ENCODE measurements around the gene HOXD11. TPM values are rescaled to one million over a fixed set of nuclear protein-coding genes. Genes with fewer than 3 reads are reported as not detected.

The HOXD11 gene
- total RNA-seq, 1 donor from 2014 or later: not detected

DNA sequence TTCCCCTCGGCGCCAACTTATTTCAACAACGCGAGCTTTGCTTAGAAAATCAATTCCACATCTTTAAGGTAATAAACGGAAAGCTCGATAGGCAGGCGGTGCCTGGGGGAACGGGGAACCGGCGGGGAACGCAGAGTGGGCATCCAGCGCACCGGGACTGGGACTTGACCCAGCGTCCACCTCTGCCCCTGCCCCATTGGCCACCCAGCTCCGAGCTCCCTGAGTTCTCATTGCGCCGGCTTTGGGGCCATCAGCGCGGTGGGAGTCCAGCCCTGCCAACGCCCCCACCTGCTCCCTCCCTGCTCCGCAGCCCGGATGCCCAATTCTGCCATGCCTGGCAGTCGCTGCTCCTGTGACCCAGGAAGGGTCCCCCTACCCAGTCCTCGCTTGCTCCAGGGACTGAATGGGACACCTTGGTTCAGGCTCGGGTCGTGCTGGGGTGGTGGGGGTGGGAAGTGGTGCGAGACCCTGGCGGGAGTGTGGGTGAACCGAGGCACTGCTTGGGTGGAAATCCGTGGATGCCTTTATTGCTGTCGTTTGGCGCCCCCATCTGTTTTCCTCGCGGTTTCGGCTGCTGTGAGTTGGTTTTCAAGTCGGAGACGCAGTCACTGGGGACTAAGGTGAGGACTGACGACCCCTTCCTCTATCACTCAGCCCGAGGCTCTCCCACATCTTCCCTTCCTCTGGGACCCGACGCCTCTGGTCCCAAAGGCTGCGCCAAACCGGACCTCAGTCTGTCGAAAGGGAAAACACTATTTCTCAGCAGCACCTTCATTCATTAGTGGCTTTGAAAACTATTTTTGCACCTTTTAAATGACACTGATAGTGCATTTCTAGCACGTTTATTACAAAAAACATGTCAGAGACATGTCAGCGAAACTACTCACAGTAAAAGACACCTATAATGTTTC is 21.0 kb upstream of the HOXD11 start:
- Histone ChIP-seq H3K36me3 (ENCODE audit: control insufficient read depth in 3 of 3, insufficient read depth in 3 of 3, low read length in 3 of 3) (no peaks in the 10 kb centered on the region), H3K9ac (ENCODE audit: low read depth in 1 of 3, low read length in 3 of 3) (no peak overlapping the region), H3K4me1 (ENCODE audit: control insufficient read depth in 3 of 3, insufficient read depth in 3 of 3, low read length in 3 of 3) (peaks cover 23 to 34% (median 24%) of the 10 kb centered on the region in 3 donors), H3K4me3 (ENCODE audit: low read length in 3 of 3) (peak overlapping the region in 1 of 3 donors; percentile 53), H3K27me3 (ENCODE audit: control insufficient read depth in 3 of 3, insufficient read depth in 3 of 3, low read length in 3 of 3) (peaks cover 96 to 100% (median 99%) of the 10 kb centered on the region in 3 donors), H3K27ac (ENCODE audit: low read depth, low read length) (no peak overlapping the region), H3K9me3 (ENCODE audit: control insufficient read depth in 3 of 3, low read length in 3 of 3) (no peaks in the 10 kb centered on the region)

DNA sequence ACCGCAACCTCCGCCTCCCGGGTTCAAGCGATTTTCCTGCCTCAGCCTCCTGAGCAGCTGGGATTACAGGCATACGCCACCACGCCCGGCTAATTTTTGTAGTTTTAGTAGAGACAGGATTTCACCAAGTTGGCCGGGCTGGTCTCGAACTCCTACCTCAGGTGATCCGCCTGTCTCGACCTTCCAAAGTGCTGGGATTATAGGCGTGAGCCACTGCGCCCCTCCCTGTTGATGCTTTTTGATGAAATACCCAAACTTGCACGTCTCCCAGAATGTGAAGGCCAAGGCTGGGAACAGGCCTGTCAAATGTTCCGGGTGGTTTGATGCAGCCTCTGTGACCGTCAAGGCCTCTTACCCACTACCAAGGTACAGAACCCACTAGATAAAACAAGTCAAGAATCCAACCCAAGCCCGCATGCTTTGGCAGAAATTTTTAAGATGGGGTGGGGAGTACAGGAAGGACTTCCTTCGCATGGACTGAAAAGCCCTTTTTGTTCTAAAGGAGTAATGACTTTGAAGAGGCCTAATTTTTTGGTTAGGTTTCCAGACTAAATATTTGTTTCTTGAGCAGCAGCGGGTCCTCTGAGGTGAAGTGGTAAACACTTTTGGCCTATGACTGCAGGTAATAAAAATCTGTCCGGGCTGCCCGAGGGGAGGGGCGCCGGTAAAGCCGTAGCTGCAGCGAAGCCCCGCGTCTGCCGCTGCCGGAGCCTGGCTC is 19.6 kb upstream of the HOXD11 start:
- Histone ChIP-seq H3K9ac (ENCODE audit: low read depth in 1 of 3, low read length in 3 of 3) (no peak overlapping the region), H3K4me1 (ENCODE audit: control insufficient read depth in 3 of 3, insufficient read depth in 3 of 3, low read length in 3 of 3) (peaks cover 23 to 34% (median 24%) of the 10 kb centered on the region in 3 donors), H3K4me3 (ENCODE audit: low read length in 3 of 3) (no peak overlapping the region), H3K9me3 (ENCODE audit: control insufficient read depth in 3 of 3, low read length in 3 of 3) (no peaks in the 10 kb centered on the region), H3K36me3 (ENCODE audit: control insufficient read depth in 3 of 3, insufficient read depth in 3 of 3, low read length in 3 of 3) (no peaks in the 10 kb centered on the region), H3K27ac (ENCODE audit: low read depth, low read length) (no peak overlapping the region), H3K27me3 (ENCODE audit: control insufficient read depth in 3 of 3, insufficient read depth in 3 of 3, low read length in 3 of 3) (peaks cover 94 to 97% (median 97%) of the 10 kb centered on the region in 3 donors)

DNA sequence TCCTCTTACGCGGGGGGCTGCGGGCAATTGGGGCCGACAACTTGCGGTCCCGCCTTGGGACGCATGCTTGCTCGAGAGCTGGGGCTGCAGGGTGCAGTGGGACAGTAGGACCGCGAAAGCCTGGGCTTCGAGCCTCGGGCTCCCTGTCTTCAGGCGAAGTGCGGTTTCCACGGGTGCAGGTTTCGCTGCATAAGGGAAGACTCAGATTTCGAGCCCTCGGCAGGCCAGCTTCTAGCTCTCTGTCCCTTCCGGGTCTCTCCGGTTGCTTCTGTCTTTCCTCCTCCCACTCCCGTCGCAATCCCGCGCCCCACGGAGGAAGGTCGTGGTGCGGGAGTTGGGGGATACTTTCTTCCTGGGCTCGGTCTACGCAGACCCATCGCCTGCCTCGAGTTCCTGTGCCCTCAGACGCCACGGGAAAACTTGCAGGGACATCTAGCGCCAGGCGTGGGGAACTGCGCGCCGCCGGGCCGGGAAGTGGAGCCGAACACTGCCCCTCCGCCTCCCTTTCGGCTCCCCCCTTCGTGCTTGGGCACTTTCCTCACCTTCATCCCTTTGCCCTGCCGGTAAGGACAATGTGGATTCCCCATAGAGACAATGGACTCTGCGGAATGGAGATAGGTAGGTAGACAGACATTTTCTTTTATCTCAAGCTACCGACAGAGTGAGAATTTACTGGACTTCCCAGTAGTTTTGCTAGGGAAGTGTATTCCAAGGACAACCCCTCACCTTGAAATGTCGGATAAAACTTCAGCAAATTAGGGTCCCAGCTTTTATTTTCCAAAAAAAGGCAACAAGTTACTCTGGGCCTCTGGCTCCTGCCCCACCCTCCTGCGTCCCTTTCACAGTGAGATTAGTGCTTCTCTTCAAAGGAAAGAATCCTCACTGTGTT is 18.8 kb upstream of the HOXD11 start:
- H3K4me3 ChIP-seq (ENCODE audit: low read length in 3 of 3): peak overlapping the region; percentile 24 to 56 (median 51)
- H3K27me3 ChIP-seq (ENCODE audit: control insufficient read depth in 3 of 3, insufficient read depth in 3 of 3, low read length in 3 of 3): peaks cover 93 to 95% (median 94%) of the 10 kb centered on the region in 3 donors

DNA sequence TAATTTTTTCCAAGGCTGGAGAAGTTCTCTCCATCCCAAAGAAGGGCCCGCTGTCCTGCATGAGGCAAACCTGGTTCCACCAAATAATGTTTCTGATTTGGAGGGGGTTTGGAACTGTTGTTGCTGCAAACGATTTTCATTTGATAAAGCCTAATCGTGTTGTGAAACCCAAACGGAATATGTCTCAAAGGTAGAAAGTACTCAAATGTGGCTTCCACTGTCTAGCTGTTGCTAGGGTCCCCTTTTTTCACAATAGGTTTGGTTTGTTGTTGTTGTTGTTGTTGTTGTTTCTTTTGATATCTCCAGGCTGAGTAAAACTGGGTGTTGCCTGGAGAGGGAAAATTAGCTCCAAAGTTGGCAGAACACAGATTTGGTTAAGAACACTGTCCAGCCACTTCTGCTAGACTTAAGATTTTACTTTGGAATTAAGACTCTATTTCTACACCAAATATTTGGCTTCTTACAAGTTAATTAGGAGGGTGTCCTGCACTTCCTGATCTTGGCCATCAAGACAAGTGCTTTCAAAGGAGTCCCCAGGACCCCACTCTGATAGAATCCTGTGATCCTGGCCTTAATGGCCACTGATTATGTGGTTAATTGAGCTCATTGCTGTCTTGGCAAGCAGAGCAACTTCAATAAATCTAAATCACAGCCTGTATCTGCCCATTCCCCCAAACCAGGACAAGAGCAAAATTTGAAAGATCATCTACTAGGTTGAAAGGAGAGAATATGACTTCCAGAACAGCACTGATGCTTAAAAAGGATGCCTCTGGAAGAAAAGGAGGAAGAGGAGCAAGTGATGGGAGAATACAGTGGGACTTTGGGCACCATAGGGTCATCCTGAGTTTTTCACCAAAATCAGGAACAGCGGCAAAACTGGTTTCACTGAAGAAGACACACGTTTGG is 17.9 kb upstream of the HOXD11 start:
- no peak overlapping the region for H3K4me3 ChIP-seq (ENCODE audit: low read length in 3 of 3)
- H3K36me3 ChIP-seq (ENCODE audit: control insufficient read depth in 3 of 3, insufficient read depth in 3 of 3, low read length in 3 of 3): no peaks in the 10 kb centered on the region
- H3K9me3 ChIP-seq (ENCODE audit: control insufficient read depth in 3 of 3, low read length in 3 of 3): no peaks in the 10 kb centered on the region
- no peak overlapping the region for H3K27ac ChIP-seq (ENCODE audit: low read depth, low read length)
- H3K27me3 ChIP-seq (ENCODE audit: control insufficient read depth in 3 of 3, insufficient read depth in 3 of 3, low read length in 3 of 3): peaks cover 93 to 95% (median 94%) of the 10 kb centered on the region in 3 donors
- peaks cover 22 to 28% (median 27%) of the 10 kb centered on the region in 3 donors for H3K4me1 ChIP-seq (ENCODE audit: control insufficient read depth in 3 of 3, insufficient read depth in 3 of 3, low read length in 3 of 3)
- no peak overlapping the region for H3K9ac ChIP-seq (ENCODE audit: low read depth in 1 of 3, low read length in 3 of 3)

More for the DNA sequence above, 18.8 kb upstream of the HOXD11 start:
- H3K4me1 ChIP-seq (ENCODE audit: control insufficient read depth in 3 of 3, insufficient read depth in 3 of 3, low read length in 3 of 3): peaks cover 22 to 30% (median 26%) of the 10 kb centered on the region in 3 donors
- H3K27ac ChIP-seq (ENCODE audit: low read depth, low read length): no peak overlapping the region
- no peaks in the 10 kb centered on the region for H3K9me3 ChIP-seq (ENCODE audit: control insufficient read depth in 3 of 3, low read length in 3 of 3)
- H3K36me3 ChIP-seq (ENCODE audit: control insufficient read depth in 3 of 3, insufficient read depth in 3 of 3, low read length in 3 of 3): no peaks in the 10 kb centered on the region
- no peak overlapping the region for H3K9ac ChIP-seq (ENCODE audit: low read depth in 1 of 3, low read length in 3 of 3)

DNA sequence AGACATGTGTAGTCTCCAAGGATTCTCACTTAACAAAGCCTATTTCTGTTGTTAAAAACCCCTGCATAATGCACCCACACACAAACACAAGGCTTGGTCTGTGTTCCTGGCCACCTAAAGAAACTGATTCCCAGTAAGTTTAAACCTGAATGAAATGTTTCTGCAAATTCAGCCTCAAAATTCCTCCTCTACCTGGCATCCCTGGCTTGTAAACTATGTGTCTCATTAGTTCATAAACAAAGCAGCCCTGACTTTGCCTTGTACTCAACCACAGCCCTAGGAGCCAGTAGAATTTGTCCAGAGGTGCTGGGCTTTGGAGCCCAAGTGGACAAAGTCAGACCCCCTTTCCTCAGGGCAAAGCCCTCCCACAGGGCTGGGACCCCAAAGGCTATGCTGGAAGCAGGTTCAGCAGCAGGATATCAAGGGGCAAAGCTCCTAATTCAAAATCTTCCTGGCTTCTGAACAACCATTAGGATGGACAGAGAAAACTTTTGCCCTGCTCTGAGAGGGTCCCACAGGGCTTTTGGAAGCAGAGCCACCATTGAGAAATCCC is 17.2 kb upstream of the HOXD11 start:
- no peak overlapping the region for H3K27ac ChIP-seq (ENCODE audit: low read depth, low read length)
- H3K4me1 ChIP-seq (ENCODE audit: control insufficient read depth in 3 of 3, insufficient read depth in 3 of 3, low read length in 3 of 3): peaks cover 22 to 26% (median 25%) of the 10 kb centered on the region in 3 donors
- H3K36me3 ChIP-seq (ENCODE audit: control insufficient read depth in 3 of 3, insufficient read depth in 3 of 3, low read length in 3 of 3): no peaks in the 10 kb centered on the region
- no peak overlapping the region for H3K4me3 ChIP-seq (ENCODE audit: low read length in 3 of 3)
- H3K9ac ChIP-seq (ENCODE audit: low read depth in 1 of 3, low read length in 3 of 3): no peak overlapping the region
- no peaks in the 10 kb centered on the region for H3K9me3 ChIP-seq (ENCODE audit: control insufficient read depth in 3 of 3, low read length in 3 of 3)
- peaks cover 93 to 95% (median 94%) of the 10 kb centered on the region in 3 donors for H3K27me3 ChIP-seq (ENCODE audit: control insufficient read depth in 3 of 3, insufficient read depth in 3 of 3, low read length in 3 of 3)

DNA sequence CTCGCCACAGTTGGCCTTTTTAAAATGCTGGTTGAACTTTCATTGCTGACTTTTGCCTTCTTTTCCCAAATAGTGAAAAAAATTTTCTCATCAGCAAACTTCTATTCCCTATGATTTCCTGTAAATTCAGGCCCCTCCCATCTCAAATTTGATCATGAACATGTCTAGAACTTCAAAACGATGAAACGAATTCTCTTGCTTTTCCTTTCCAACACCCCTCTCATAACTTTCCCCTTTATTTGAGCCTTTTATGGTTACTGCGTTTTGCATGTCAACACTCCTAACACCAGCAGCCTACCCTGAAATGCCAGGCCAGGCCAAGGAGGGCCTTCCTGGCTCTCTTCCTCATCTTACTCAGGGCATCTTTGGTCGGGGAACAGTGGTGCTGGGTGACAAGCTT is 16.2 kb upstream of the HOXD11 start:
- Histone ChIP-seq H3K9me3 (ENCODE audit: control insufficient read depth in 3 of 3, low read length in 3 of 3) (no peaks in the 10 kb centered on the region), H3K27me3 (ENCODE audit: control insufficient read depth in 3 of 3, insufficient read depth in 3 of 3, low read length in 3 of 3) (peaks cover 93 to 95% (median 94%) of the 10 kb centered on the region in 3 donors), H3K4me1 (ENCODE audit: control insufficient read depth in 3 of 3, insufficient read depth in 3 of 3, low read length in 3 of 3) (peaks cover 14 to 17% (median 16%) of the 10 kb centered on the region in 3 donors), H3K36me3 (ENCODE audit: control insufficient read depth in 3 of 3, insufficient read depth in 3 of 3, low read length in 3 of 3) (no peaks in the 10 kb centered on the region), H3K4me3 (ENCODE audit: low read length in 3 of 3) (no peak overlapping the region), H3K9ac (ENCODE audit: low read depth in 1 of 3, low read length in 3 of 3) (no peak overlapping the region), H3K27ac (ENCODE audit: low read depth, low read length) (no peak overlapping the region)

DNA sequence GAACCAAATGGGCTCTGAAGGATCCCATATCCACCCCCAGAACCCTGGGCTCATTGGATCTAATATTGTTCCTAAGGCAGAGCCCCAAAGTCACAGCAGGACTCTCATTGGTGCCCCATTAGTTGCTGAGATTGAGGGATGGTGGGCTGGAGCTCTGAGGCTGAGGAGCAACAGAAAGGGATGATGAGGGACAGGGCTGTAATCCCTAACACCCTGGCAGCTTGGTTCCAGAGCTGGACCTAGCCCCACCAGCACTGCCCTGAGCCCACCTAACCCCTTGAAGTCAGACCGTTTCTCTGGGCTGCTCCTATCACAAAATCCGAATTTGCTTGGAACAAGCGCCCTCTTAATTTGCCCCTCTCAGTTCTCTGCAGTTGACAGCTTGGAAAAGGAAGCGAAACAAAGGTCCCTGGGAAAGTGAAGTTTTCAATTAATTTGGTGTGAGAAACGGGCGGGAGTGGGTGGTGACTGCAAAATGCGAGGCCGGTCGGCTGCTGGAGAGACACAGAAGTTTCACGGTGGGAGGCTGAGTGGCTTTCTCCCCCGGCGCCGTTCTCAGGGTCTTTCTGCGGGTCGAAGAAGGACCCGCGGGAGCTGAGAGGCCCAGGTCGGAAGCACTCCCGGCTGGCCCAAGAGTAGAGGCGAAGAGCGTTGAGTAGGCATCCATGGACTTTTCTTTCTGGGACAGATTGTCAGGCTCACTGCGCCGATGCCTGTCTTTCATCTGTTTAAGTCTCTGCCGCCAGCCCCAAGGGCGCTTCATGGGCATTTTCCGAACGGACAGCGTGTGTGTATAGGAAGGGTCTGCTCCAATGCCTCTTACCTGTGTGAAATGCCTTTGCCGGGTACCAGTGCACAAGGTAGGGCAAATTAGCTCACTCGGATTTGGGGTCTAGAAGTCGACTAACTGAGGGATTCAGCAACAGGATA is 15.5 kb upstream of the HOXD11 start:
- Histone ChIP-seq H3K4me1 (ENCODE audit: control insufficient read depth in 3 of 3, insufficient read depth in 3 of 3, low read length in 3 of 3) (peaks cover 12 to 14% (median 14%) of the 10 kb centered on the region in 3 donors), H3K36me3 (ENCODE audit: control insufficient read depth in 3 of 3, insufficient read depth in 3 of 3, low read length in 3 of 3) (no peaks in the 10 kb centered on the region), H3K27ac (ENCODE audit: low read depth, low read length) (no peak overlapping the region), H3K27me3 (ENCODE audit: control insufficient read depth in 3 of 3, insufficient read depth in 3 of 3, low read length in 3 of 3) (peaks cover 92 to 95% (median 94%) of the 10 kb centered on the region in 3 donors), H3K9ac (ENCODE audit: low read depth in 1 of 3, low read length in 3 of 3) (no peak overlapping the region), H3K4me3 (ENCODE audit: low read length in 3 of 3) (no peak overlapping the region), H3K9me3 (ENCODE audit: control insufficient read depth in 3 of 3, low read length in 3 of 3) (no peaks in the 10 kb centered on the region)

Data from skeletal muscle tissue (tissue), 4 donors.